HG03039 (cell line): ENCODE data around the gene DDX59.
A peak's percentile ranks its signal among the peaks of the same experiment; 100 is the strongest.

Experiments used
- ATAC-seq: cut with Tn5 transposase; IDR thresholded peaks from one replicate; pipeline ENCODE4 v1.9.1; 2021; ENCODE audit warnings: mild to moderate bottlenecking, moderate library complexity; ENCODE audit not compliant: unreplicated experiment

DDX59 gene

GRCh38 chr1:200669314-200670241, at the start of gene DDX59:
Gene DDX59 (minus strand): TSS chr1:200669907. CDS start chr1:200666740, 3,167 bp downstream.
- peak; percentile 84 for ATAC-seq

- ATAC-seq: no peak
Measured at GRCh38 chr1:200714504-200715187, 44.9 kb upstream of the DDX59 start.

GRCh38 chr1:200710166-200710565, 40.5 kb upstream of the DDX59 start:
- ATAC-seq: no peak

GRCh38 chr1:200708769-200709168, 39.1 kb upstream of the DDX59 start:
- ATAC-seq: no peak

GRCh38 chr1:200708161-200708560, 38.5 kb upstream of the DDX59 start:
- no peak for ATAC-seq

GRCh38 chr1:200707116-200707515, 37.4 kb upstream of the DDX59 start:
- ATAC-seq: no peak

- ATAC-seq: no peak
Measured at GRCh38 chr1:200706111-200706814, 36.6 kb upstream of the DDX59 start.

- no peak for ATAC-seq
Measured at GRCh38 chr1:200704986-200705500, 35.3 kb upstream of the DDX59 start.

- no peak for ATAC-seq
Measured at GRCh38 chr1:200699871-200700270, 30.2 kb upstream of the DDX59 start.

GRCh38 chr1:200694738-200695137, 25.0 kb upstream of the DDX59 start:
- ATAC-seq: no peak

- no peak for ATAC-seq
Measured at GRCh38 chr1:200693327-200693726, 23.6 kb upstream of the DDX59 start.

- no peak for ATAC-seq
Measured at GRCh38 chr1:200692316-200692715, 22.6 kb upstream of the DDX59 start.

- no peak for ATAC-seq
Measured at GRCh38 chr1:200686620-200687019, 16.9 kb upstream of the DDX59 start.

- ATAC-seq: no peak
Measured at GRCh38 chr1:200684015-200684414, 14.3 kb upstream of the DDX59 start.

- no peak for ATAC-seq
Measured at GRCh38 chr1:200683298-200683697, 13.6 kb upstream of the DDX59 start.

GRCh38 chr1:200681231-200681630, 11.5 kb upstream of the DDX59 start:
- ATAC-seq: no peak

GRCh38 chr1:200676829-200677228, 7.1 kb upstream of the DDX59 start:
- no peak for ATAC-seq

GRCh38 chr1:200675588-200675852, 5.8 kb upstream of the DDX59 start:
- no peak for ATAC-seq

GRCh38 chr1:200674838-200675587, 5.3 kb upstream of the DDX59 start:
- no peak for ATAC-seq

GRCh38 chr1:200673952-200674823, 4.5 kb upstream of the DDX59 start:
- no peak for ATAC-seq
